Head of caudate nucleus (tissue), 42 donors: ENCODE results near the gene BEX4.
A peak's percentile ranks its signal among the peaks of the same experiment; 100 is the strongest.
"Not testable (repeated sequence)": the region's sequence is repeated elsewhere in the genome, so short reads cannot be mapped to it uniquely, and the experiment has no call there.

Experiments used
- DNase-seq, 42 donors: peaks; one replicate each; pipeline versions ENCODE4 v3.0.0 to v3.0.0-alpha.2; 2020 to 2021; ENCODE audit warnings: mixed read lengths in 7 of 42
- intact Hi-C: fragments of 100-400 bp; cut with DNase I; formaldehyde crosslinking; loops from one replicate; pipeline ENCODE4 v1.15.0; 2022

The BEX4 gene, protein sequence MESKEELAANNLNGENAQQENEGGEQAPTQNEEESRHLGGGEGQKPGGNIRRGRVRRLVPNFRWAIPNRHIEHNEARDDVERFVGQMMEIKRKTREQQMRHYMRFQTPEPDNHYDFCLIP

DNA sequence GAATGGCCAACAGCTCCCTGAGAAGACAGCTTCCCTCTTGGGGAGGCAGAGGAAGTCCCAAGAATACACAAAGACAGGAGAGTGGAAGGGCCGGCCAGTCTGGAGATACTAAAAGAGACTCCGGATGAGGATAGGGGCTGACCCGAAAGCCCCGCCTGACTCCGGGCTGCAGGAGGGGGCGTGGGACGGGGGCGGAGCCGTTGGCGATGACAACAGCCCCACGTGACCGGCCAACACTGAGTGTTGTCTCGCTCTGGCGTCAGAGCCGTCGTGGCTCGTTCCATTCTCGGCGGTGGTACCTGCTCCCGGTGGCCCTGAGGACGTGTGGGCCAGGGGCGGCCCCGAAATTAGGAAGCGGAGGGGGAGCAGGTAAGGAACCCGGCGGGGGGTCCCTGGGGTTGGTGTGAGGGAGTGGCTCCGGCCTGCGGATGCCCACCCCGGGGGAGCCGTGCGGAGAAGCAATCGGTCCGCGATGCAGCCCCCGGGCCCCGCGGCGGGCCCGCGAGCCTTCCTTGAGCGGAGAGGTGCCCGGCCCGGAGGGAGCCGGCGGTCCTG, at the start of gene BEX4:
TSS of gene BEX4 (plus strand) at position 239 of the 555 bp plus-strand sequence. CDS start 1,046 bp downstream, outside the sequence.
- intact Hi-C loops = loop anchor here (5.0 kb wide), 2 partner anchors 37 to 247 kb away; no protein-coding TSS in a partner anchor

DNA sequence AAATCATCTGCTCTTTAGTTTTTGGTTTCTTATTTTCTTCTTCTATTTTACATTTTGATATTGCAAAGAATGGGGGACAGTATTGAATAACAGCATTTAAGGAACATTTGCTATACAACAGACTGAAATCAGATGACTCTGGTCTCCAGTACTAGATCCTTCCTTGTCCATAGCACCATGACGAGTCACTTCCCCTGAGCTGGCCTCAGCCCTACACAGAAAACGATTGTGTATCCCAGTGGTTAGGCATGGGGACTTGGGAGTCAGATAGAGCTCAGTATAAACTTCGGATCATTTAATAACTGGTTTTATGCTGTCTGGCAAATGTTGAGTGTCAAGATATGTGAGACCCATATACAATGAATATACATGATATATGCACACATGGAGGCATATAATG, 44.7 kb upstream of the BEX4 start:
- no peak for DNase-seq
- intact Hi-C loops = no loop called here

More for the DNA sequence above, at the start of gene BEX4:
- DNase-seq = peak; percentile 85 to 96 (median 91)

DNA sequence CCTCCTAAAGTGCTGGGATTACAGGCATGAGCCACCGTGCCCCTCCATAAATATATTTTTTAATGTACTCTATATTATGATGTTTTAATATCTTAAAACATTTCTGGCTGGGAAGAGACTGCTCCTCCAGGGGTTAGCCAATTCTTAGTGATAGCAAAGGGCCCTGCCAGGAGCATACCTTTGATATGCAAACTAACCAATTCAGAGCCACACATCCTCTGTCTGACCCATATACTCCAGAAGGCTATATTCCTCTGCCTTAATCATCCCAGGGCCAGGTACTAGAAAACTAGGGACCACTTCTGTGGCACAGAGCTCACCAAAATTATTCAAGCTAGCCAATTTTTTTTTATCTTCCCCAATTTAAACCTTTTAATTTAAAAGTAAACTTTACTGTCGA, 43.6 kb upstream of the BEX4 start:
- intact Hi-C loops = no loop called here
- DNase-seq = no peak

DNA sequence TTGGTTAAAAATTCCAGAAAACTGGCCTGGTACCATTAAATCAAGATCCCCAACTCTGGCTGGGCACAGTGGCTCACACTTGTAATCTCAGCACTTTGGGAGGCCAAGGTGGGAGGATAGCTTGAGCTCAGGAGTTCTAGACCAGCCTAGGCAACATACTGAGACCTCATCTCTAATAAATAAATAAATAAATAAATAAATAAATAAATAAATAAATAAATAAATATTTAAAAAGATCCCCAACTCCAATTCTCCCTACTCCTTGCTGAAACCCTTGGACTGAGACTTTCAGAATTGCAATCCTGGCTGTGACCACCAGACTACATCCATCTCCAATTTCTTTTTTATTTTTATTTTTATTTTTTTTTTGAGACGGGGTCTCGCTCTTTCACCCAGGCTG, 39.7 kb upstream of the BEX4 start:
- DNase-seq, intact Hi-C loops: not testable (repeated sequence)

DNA sequence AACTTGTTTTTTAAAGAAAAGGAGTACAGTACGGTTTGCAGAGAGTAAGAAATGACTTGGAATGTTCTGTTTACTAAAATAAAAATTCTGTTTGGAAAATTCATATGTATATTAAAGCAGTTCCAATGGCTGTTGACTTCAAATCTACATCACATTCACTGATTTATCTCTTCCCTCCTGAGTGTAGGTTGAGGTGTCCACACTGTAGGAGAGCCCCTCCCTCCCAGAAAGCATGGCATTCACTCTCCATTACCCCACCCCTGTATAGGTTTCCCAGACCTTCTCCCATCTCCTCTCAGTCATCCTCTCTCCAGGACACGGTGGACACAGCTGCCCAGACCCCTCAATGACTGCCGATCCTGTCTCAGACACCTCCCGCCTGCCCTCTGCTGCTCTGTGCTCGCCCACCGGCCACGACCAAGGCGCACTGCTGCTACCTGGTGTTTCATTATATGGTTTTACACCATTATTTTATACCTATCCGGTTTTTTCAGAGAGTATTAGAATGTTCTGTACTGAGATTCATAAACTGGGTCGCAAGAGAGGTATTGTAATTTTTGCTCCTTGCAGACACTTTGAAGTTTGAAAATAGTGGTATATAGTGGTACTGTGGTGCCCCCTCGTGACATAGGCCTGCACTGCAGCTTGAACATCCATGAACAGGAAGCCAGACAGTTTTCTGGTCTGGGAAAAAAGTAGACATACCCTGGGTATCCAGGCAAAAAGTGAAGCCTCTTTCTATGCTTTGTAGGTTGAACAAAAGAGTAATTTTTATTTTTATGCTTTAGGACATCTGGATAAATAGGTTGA, 38.8 kb upstream of the BEX4 start:
- intact Hi-C loops = no loop called here
- DNase-seq = peak; percentile 31 to 87 (median 70)

DNA sequence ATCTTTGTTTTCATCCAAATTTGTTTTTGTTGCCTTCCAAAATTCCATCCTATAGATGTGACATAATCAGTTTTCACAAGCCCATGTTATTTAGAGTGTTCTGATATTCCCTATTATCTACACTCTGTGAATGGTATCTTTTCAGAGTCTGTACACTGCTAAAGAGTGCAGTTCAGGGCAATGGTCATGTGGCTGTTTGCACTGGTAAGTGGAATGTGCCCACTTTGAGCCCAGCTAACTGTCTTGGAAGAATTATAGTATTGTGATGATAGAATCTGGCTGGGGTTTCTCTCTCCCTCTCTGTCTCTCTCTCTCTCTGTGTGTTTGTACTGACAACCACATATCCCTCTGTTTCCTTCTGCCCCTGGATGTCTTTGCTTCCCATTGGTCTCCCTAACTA, 37.4 kb upstream of the BEX4 start:
- no peak for DNase-seq
- intact Hi-C loops = no loop called here

DNA sequence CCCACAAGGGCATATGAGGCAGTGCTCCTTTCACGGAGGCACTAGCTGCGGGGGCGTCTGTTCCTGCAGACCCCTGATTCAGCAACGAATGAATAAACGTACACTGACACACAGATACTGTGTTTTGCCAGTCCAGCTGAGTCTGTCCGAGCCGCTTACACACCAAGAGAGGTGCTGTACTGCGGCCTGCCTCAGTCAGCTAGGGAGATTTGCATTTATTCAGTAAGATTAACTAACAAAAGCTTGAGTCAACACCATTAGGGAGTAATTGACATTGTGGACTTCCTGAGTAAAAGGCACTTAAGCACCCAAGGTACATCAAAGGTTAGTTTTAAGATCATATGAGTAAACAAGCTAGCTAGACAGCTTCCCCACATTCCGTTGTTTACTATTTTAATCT, 31.0 kb upstream of the BEX4 start:
- DNase-seq = no peak
- intact Hi-C loops = no loop called here

DNA sequence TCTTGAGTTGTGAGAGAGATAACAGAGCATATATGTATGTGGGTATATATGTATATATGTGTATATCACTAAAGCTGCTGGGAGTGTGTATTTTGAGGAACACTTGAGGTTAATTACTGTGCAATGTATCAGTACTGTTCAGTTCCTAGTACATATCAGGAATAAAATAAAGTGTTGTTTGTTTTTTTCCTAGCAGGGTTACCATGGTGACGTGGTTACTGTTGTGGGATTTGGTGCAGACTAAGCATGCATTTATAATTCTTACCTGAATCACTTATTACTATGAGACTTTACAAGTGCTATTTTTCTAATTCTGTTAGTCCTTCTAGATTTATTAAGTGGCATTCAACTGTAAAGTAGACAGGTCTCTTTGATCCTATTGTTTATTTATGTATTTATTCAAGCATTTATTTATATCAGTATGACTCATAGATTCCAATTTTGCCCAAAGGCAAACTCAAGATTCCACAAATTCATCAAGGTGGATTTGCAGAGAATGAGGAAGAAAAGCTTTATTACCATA, 26.9 kb upstream of the BEX4 start:
- intact Hi-C loops = no loop called here
- DNase-seq = no peak

DNA sequence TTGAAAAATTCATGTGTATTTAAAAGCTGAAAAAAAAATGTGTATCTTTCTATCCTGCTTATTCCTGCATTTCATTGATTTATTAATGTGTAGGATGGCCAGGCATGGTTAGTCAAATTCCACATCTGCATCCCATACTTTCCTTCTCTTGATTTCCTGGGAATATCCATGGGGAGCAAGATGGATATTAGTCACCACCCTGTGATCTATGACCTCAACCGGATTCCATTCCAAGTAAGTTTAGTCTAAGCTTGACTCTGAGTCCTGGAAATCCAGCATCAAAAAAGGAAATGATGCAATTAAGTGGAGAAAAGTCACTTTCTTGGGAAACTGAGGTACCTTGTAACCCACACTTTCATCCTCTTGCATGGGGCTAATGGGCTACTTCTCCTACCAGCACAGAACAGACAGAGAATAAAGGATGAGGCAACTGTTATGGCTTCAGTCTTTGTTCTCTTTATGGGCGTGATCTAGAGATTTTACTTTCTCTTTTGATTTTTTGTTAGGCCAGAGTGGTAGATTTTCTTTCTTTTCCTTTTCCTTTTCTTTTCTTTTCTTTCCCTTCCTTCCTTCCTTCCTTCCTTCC, 17.1 kb upstream of the BEX4 start:
- DNase-seq = no peak
- intact Hi-C loops = no loop called here

DNA sequence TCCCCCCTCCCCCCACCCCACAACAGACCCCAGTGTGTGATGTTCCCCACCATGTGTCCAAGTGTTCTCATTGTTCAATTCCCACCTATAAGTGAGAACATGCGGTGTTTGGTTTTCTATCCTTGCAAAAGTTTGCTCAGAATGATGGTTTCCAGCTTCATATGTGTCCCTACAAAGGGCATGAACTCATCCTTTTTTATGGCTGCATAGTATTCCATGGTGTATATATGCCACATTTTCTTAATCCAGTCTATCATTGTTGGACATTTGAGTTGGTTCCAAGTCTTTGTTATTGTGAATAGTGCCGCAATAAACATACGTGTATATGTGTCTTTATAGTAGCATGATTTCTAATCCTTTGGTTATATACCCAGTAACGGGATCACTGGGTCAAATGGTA, 16.2 kb upstream of the BEX4 start:
- DNase-seq, intact Hi-C loops: not testable (repeated sequence)

DNA sequence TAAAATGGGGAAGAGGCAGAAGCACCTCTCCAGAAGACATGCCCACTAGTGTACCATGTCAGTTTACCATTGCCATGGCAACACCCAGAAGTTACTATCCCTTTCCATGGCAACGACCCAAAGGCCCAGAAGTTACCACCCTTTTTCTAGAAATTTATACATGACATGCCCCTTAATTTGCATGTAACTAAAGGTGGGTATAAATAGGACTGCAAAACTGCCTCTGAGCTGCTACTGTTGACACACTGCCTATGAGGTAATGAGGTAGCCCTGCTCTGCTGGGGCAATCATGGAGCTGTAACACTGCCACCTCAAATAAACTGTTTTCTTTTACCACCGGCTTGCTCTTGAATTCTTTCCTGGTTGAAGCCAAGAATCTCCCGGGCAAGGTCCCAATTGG, 13.9 kb upstream of the BEX4 start:
- intact Hi-C loops = no loop called here
- no peak for DNase-seq

DNA sequence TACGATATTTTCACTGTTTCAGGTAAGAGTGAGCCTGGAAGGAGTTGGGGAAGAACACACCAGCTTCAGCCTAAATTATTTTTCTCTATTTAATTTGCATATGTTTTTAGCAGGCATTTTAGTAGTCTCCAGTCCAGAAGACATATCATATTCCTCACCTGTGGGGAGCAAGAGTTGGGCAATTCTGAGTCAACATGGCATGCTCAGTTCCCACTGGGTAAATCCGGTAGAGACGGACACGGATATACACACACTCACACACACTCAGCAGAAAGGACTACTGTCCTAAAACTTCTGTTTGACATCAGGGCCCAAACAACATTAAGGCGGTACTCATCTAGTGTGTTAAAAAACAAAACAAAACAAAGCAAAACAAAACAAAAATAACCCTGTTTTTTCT, 4.9 kb upstream of the BEX4 start:
- intact Hi-C loops = loop anchor here (5.0 kb wide), 1 partner anchor 252 kb away; no protein-coding TSS in a partner anchor
- no peak for DNase-seq

DNA sequence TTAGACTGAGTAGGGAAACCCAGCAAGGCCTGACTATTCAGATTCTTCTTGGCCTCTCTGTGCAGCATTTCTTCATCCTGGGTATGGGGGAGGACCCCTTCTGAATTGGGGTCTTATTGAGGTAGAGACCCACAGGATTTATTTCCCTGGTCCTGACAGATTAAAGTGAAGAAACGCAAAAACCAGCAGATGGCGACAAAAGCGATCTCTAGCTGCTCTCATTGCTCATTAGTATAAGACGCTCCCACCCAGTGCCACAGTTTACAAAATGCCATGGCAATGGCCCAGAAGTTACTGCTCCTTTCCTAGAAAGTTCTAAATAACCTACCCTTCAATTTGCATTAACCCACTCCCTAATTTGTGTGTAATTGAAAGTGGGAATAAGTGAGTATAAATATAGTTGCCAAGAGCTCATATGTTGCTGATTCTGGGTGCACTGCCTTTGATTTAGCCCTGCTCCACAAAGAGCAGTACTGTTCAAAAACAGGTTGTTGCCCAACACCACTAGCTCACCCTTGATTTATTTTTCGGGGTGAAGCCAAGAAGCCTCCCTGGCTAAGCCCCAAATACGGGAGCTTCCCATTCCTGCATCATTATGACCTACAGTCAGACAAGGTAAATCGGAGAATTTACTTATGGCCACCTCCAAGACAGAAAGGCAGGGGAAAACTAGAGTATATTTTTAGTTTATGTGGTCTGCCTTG, 3.7 kb upstream of the BEX4 start:
- peak in 33 of 42 donors; percentile 15 to 82 (median 52) for DNase-seq
- intact Hi-C loops = loop anchor here (5.0 kb wide), 1 partner anchor 251 kb away; no protein-coding TSS in a partner anchor

DNA sequence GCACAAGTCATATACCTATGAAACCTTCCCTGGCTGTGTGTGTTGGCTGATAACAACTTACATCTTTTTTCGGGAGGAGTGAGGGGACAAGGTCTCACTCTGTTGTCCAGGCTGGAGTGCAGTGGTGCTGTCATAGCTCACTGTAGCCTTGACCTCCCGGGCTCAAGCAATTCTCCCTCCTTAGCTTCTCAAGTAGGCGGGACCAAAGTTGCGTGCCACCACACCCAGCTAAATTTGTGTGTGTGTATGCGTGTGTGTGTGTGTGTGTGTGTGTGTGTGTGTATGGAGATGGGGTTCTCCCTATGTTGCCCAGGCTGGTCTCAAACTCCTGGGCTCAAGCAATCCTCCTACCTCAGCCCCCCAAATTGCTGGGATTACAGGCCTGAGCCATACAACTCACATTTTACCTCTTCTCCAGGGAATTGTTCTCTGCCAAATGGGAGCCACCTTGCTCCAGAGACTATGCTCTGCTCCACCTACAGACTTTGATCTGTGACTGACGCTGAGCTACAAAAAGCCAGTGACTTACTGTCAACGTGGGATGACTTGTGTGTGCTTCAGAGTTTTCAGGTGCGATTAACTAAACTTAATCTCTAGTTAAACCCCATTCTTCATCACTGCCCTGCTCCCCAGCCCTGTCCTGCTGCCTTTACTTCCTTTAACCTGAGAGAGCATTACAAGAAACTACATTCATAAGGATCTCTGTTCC, 2.0 kb upstream of the BEX4 start:
- DNase-seq = peak in 17 of 42 donors; percentile 2 to 60 (median 22)
- intact Hi-C loops = loop anchor here (5.0 kb wide), 1 partner anchor 249 kb away; no protein-coding TSS in a partner anchor

DNA sequence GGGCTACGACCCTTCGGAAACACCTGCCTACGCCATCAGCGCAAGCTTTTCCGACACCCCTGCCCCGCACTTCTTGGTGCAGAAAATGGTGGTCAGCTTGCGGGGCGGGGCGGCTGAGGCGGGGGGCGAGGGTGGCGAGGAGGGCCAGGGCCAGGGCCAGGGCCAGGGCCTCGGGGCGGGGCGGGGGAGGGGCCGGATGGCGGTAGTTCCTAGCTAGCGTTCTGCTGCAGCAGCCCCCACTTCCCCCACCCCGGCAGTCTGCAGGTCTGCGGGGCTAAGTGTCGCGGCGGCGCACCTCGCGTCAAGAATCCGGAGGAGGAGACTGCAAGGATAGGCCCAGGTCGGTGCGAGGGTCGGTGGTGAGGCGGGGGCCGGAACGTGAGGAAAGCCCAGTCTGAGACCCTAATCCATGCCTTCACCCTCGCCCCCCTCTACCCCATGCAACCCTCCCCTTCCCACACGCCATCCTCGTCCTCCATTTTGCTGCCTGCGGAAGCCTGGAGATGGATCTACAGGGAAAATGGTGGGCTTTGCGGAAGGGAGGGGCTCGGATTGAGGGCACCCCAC, 600 bp downstream of the BEX4 start:
- DNase-seq = peak in 40 of 42 donors; percentile 4 to 67 (median 46)
- intact Hi-C loops = loop anchor here (5.0 kb wide), 1 partner anchor 37 kb away; no protein-coding TSS in a partner anchor

DNA sequence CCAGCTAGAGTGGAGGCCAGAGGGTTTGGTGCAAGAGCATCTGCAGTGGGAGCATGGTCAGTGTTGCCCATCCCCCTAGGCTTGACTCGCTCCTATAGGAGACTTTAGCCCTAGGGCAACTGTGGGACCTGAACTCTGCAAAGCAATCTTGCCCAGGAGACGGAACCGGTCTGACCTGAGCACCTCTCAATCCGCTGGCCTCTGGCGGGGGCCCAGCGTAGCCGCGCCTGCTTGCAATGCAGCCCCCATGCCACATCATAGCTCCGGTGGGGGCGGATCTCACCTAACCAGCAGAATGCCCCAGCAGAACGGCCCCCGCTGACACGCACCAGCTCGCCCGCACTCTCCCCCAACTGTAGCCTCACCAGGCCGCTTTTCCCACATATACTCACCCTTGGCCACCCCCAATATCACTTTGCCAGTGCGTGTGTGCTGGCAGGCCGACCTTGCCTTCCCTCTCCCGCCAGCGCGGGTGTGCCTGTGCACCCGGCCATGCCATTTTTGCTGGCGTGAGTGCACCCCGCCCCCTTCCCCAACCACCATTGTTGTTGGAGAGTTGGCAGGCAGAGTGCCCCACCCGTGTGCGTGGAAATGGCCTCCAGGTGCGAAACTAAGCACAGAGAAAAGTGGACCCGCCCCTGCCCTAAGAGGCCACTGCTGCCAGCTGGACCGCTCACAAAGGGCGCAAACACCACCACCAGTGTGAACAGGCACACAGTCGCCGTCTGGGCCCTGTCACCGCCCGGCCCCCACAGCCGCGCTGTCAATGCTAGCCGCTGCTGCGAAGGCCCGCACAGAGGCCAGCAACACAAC, 5.8 kb downstream of the BEX4 start:
- intact Hi-C loops = no loop called here
- peak in 15 of 42 donors; percentile 11 to 74 (median 42) for DNase-seq

DNA sequence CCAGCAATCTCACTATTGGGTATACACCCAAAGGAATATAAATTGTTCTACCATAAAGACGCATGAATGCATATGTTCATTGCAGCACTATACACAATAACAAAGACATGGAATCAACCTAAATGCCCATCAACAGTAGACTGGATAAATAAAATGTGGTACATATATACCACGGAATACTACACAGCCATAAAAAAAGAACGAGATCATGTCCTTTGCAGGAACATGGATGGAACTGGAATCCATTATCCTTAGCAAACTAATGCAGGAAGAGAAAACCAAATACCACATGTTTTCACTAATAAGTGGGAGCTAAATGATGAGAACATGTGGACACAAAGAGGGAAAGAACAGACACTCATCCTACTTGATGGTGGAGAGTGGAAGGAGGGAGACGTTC, 11.0 kb downstream of the BEX4 start:
- DNase-seq, intact Hi-C loops: not testable (repeated sequence)
